ENCODE measurements around the gene ALDH9A1.

DNA sequence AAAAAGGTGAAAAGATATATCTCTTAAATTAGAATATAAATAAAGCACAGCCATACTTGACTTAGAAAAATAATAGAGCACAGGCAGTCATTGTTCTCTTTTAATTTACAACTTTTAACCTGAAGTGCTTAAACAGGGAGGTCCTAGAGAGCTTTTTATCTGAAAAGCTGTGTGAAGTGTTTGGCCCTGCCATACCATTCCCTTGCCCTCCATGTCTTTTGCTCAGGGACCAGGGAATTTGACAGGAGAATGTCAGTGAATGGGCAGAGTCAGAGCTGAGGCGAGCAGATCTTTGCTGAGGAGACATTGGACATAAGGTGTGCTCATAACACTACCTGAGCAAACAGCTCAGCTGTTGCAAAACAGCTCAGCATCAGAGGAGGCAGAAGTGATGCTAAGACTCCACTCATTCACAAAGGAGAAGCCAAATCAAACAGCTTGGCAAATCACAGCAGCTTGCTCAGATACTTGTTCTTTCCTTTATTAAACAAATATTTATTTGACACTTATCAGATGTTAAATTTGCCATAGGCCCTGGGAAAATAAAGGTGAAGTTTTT lies 82.2 kb downstream of the ALDH9A1 start:
- no peak for TF ChIP-seq POLR2A (IDR thresholded peaks at IDR 0.05)
- no peak for TF ChIP-seq CTCF (IDR thresholded peaks at IDR 0.05)
- TF ChIP-seq EP300 (IDR thresholded peaks at IDR 0.05), result no peak

Data from tibial nerve (tissue), 4 donors.